ENCODE data around the gene DYNLL1. TPM values are rescaled to one million over a fixed set of nuclear protein-coding genes. Genes with fewer than 3 reads are reported as not detected.

Gene DYNLL1
- total and polyA plus RNA-seq, 2 of the 13 experiments (the other 11 are each of a cell fraction or from before 2014, with no cell fraction given): 271 to 294 TPM

DNA sequence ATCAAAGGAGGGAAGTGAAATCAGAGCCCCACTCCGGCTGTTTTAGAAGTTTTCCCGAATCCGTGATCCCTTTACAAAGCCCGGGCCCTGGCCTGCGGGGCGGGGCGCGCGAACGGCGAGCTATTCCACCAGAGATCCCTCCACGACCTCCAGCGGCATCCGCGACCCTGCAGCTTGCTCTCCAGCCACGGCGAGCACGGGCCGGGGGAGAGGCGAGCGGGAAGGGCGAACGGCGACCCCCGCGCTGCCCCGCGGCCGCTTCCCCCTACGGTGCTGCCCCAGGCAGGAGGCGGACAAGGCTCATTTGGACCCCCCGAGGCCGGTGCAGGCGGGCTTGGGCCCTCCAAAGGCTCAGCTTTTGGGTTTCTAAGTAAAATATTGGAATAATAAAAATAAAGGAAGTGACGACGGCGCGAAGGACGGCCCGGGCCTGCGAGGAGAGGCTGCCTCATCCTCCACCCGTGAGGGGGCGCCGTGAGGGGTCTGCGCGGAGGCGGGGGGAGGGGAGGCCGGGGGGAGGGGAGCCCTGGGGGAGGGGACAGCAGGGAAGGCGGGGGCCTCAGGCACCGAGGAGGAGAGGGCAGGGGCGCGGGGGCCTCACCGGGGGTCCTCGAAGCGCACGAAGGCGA lies 27.0 kb upstream of the DYNLL1 start (continued):
- TF ChIP-seq ZNF17 (CRISPR knock-in tag; IDR thresholded peaks at IDR 0.05) (no peak), ZNF746 (CRISPR knock-in tag; IDR thresholded peaks at IDR 0.05) (no peak), SRY (CRISPR knock-in tag; IDR thresholded peaks at IDR 0.05) (no peak), ZNF773 (CRISPR knock-in tag; IDR thresholded peaks at IDR 0.05; ENCODE audit: borderline replicate concordance) (no peak), PHF8 (CRISPR knock-in tag; IDR thresholded peaks at IDR 0.05) (peak; percentile 25; the same call in 1 of the 2 replicates), SRF (IDR thresholded peaks at IDR 0.05; ENCODE audit: low read depth, low read length) (no peak), GATA4 (IDR thresholded peaks at IDR 0.05; ENCODE audit: borderline replicate concordance, low read depth) (no peak), POLR2AphosphoS2 (IDR thresholded peaks at IDR 0.05; ENCODE audit: low read depth, low read length) (no peak), SOX5 (CRISPR knock-in tag; IDR thresholded peaks at IDR 0.05; ENCODE audit: borderline replicate concordance) (no peak), TARDBP (CRISPR knock-in tag; IDR thresholded peaks at IDR 0.05) (no peak), ZSCAN29 (CRISPR knock-in tag; conservative IDR thresholded peaks at IDR 0.05) (no peak), ZMYM3 (CRISPR knock-in tag; IDR thresholded peaks at IDR 0.05) (no peak), FOXO1 (CRISPR knock-in tag; IDR thresholded peaks at IDR 0.05) (no peak), ZNF558 (CRISPR knock-in tag; IDR thresholded peaks at IDR 0.05; ENCODE audit: borderline replicate concordance) (no peak), MAZ (IDR thresholded peaks at IDR 0.05; ENCODE audit: borderline replicate concordance, low read depth, low read length) (no peak), MAZ (CRISPR knock-in tag; IDR thresholded peaks at IDR 0.05; ENCODE audit: low read depth) (no peak), NKX3-1 (CRISPR knock-in tag; IDR thresholded peaks at IDR 0.05) (no peak), SMARCC2 (IDR thresholded peaks at IDR 0.05) (no peak), ZNF839 (CRISPR knock-in tag; IDR thresholded peaks at IDR 0.05; ENCODE audit: borderline replicate concordance) (no peak), MIER3 (CRISPR knock-in tag; IDR thresholded peaks at IDR 0.05; ENCODE audit: borderline replicate concordance) (no peak)
- TF ChIP-seq, protein P1, sequence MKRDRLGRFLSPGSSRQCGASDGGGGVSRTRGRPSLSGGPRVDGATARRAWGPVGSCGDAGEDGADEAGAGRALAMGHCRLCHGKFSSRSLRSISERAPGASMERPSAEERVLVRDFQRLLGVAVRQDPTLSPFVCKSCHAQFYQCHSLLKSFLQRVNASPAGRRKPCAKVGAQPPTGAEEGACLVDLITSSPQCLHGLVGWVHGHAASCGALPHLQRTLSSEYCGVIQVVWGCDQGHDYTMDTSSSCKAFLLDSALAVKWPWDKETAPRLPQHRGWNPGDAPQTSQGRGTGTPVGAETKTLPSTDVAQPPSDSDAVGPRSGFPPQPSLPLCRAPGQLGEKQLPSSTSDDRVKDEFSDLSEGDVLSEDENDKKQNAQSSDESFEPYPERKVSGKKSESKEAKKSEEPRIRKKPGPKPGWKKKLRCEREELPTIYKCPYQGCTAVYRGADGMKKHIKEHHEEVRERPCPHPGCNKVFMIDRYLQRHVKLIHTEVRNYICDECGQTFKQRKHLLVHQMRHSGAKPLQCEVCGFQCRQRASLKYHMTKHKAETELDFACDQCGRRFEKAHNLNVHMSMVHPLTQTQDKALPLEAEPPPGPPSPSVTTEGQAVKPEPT (CRISPR knock-in tag; IDR thresholded peaks at IDR 0.05; ENCODE audit: low read depth): no peak
- TF ChIP-seq, protein P2, sequence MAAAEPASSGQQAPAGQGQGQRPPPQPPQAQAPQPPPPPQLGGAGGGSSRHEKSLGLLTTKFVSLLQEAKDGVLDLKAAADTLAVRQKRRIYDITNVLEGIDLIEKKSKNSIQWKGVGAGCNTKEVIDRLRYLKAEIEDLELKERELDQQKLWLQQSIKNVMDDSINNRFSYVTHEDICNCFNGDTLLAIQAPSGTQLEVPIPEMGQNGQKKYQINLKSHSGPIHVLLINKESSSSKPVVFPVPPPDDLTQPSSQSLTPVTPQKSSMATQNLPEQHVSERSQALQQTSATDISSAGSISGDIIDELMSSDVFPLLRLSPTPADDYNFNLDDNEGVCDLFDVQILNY (CRISPR knock-in tag; conservative IDR thresholded peaks at IDR 0.05): no peak
- TF ChIP-seq, protein P3, sequence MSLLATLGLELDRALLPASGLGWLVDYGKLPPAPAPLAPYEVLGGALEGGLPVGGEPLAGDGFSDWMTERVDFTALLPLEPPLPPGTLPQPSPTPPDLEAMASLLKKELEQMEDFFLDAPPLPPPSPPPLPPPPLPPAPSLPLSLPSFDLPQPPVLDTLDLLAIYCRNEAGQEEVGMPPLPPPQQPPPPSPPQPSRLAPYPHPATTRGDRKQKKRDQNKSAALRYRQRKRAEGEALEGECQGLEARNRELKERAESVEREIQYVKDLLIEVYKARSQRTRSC (CRISPR knock-in tag; IDR thresholded peaks at IDR 0.05; ENCODE audit: low read depth): no peak
- TF ChIP-seq, protein P4, sequence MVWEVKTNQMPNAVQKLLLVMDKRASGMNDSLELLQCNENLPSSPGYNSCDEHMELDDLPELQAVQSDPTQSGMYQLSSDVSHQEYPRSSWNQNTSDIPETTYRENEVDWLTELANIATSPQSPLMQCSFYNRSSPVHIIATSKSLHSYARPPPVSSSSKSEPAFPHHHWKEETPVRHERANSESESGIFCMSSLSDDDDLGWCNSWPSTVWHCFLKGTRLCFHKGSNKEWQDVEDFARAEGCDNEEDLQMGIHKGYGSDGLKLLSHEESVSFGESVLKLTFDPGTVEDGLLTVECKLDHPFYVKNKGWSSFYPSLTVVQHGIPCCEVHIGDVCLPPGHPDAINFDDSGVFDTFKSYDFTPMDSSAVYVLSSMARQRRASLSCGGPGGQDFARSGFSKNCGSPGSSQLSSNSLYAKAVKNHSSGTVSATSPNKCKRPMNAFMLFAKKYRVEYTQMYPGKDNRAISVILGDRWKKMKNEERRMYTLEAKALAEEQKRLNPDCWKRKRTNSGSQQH (CRISPR knock-in tag; IDR thresholded peaks at IDR 0.05; ENCODE audit: low read depth): no peak
- TF ChIP-seq, protein P5, sequence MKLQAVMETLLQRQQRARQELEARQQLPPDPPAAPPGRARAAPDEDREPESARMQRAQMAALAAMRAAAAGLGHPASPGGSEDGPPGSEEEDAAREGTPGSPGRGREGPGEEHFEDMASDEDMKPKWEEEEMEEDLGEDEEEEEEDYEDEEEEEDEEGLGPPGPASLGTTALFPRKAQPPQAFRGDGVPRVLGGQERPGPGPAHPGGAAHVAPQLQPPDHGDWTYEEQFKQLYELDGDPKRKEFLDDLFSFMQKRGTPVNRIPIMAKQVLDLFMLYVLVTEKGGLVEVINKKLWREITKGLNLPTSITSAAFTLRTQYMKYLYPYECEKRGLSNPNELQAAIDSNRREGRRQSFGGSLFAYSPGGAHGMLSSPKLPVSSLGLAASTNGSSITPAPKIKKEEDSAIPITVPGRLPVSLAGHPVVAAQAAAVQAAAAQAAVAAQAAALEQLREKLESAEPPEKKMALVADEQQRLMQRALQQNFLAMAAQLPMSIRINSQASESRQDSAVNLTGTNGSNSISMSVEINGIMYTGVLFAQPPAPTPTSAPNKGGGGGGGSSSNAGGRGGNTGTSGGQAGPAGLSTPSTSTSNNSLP (IDR thresholded peaks at IDR 0.05; ENCODE audit: low read depth, low read length): no peak
